Nephron (organoid): Measurements from ENCODE around the gene APOO.

ENCODE experiments used
- H3K27ac Mint-ChIP-seq, 3 experiments: 2 replicates each; pipeline ENCODE4 v1.8.0; 2020; ENCODE audit warnings: mixed read lengths in 3 of 3, mild to moderate bottlenecking in 2 of 3, moderate library complexity in 1 of 3
- H3K27me3 Mint-ChIP-seq: 2 replicates; pipeline ENCODE4 v1.8.0; 2021; ENCODE audit warnings: low read depth, mild to moderate bottlenecking, moderate library complexity, mixed read lengths
- H3K36me3 Mint-ChIP-seq: 2 replicates; pipeline ENCODE4 v1.8.0; 2020; ENCODE audit warnings: low read depth, mixed read lengths
- H3K4me1 Mint-ChIP-seq: 2 replicates; pipeline ENCODE4 v1.8.0; 2020; ENCODE audit warnings: mixed read lengths
- H3K4me3 Mint-ChIP-seq, 3 experiments: 2 replicates each; pipeline ENCODE4 v1.8.0; 2020; ENCODE audit warnings: mild to moderate bottlenecking in 3 of 3, mixed read lengths in 3 of 3, moderate library complexity in 2 of 3
- H3K9me3 Mint-ChIP-seq: 2 replicates; pipeline ENCODE4 v1.8.0; 2020; ENCODE audit warnings: mixed read lengths
- CTCF ChIP-seq, 3 experiments: fragments of 200-600 bp; sonication (generic); IDR thresholded peaks; one replicate each; pipeline ENCODE4 v1.5.0; 2021; ENCODE audit warnings: antibody characterized with exemption in 3 of 3; ENCODE audit not compliant: unreplicated experiment in 3 of 3

The APOO gene

GRCh38 chrX:23826216-23826615, 81.5 kb downstream of the APOO start:
- no peaks in the 10 kb centered on the region for H3K4me1 Mint-ChIP-seq
- no peak overlapping the region for H3K4me3 Mint-ChIP-seq
- no peak for TF ChIP-seq CTCF (IDR thresholded peaks at IDR 0.05; ENCODE audit: unreplicated experiment in 3 of 3)
- H3K27me3 Mint-ChIP-seq = no peaks in the 10 kb centered on the region
- H3K9me3 Mint-ChIP-seq = no peaks in the 10 kb centered on the region
- peak overlapping the region in 1 of 3 experiments; percentile 13 for H3K27ac Mint-ChIP-seq
- H3K36me3 Mint-ChIP-seq = peaks cover 5% of the 10 kb centered on the region

GRCh38 chrX:23825675-23826074, 82.1 kb downstream of the APOO start:
- H3K36me3 Mint-ChIP-seq = peaks cover 5% of the 10 kb centered on the region
- no peak overlapping the region for H3K4me3 Mint-ChIP-seq
- no peak overlapping the region for H3K27ac Mint-ChIP-seq
- no peaks in the 10 kb centered on the region for H3K9me3 Mint-ChIP-seq
- no peaks in the 10 kb centered on the region for H3K4me1 Mint-ChIP-seq
- no peaks in the 10 kb centered on the region for H3K27me3 Mint-ChIP-seq
- no peak for TF ChIP-seq CTCF (IDR thresholded peaks at IDR 0.05; ENCODE audit: unreplicated experiment in 3 of 3)

- no peaks in the 10 kb centered on the region for H3K4me1 Mint-ChIP-seq
- peaks cover 5% of the 10 kb centered on the region for H3K36me3 Mint-ChIP-seq
- no peak overlapping the region for H3K4me3 Mint-ChIP-seq
- H3K27me3 Mint-ChIP-seq = no peaks in the 10 kb centered on the region
- TF ChIP-seq CTCF (IDR thresholded peaks at IDR 0.05; ENCODE audit: unreplicated experiment in 3 of 3) = no peak
- H3K9me3 Mint-ChIP-seq = no peaks in the 10 kb centered on the region
- peak overlapping the region in 1 of 3 experiments; percentile 90 for H3K27ac Mint-ChIP-seq
Measured at GRCh38 chrX:23822841-23823240, 84.9 kb downstream of the APOO start.

- H3K4me1 Mint-ChIP-seq = no peaks in the 10 kb centered on the region
- TF ChIP-seq CTCF (IDR thresholded peaks at IDR 0.05; ENCODE audit: unreplicated experiment in 3 of 3) = no peak
- peaks cover 5% of the 10 kb centered on the region for H3K36me3 Mint-ChIP-seq
- H3K27me3 Mint-ChIP-seq = no peaks in the 10 kb centered on the region
- no peak overlapping the region for H3K4me3 Mint-ChIP-seq
- H3K9me3 Mint-ChIP-seq = no peaks in the 10 kb centered on the region
- H3K27ac Mint-ChIP-seq = peak overlapping the region in 2 of 3 experiments; percentile 73 to 90
Measured at GRCh38 chrX:23822397-23822796, 85.3 kb downstream of the APOO start.

GRCh38 chrX:23821847-23822246, 85.9 kb downstream of the APOO start:
- peak overlapping the region in 2 of 3 experiments; percentile 73 to 90 for H3K27ac Mint-ChIP-seq

More at GRCh38 chrX:23821847-23822246, 85.9 kb downstream of the APOO start:
- no peaks in the 10 kb centered on the region for H3K27me3 Mint-ChIP-seq
- peaks cover 5% of the 10 kb centered on the region for H3K36me3 Mint-ChIP-seq
- H3K9me3 Mint-ChIP-seq = no peaks in the 10 kb centered on the region
- no peaks in the 10 kb centered on the region for H3K4me1 Mint-ChIP-seq
- TF ChIP-seq CTCF (IDR thresholded peaks at IDR 0.05; ENCODE audit: unreplicated experiment in 3 of 3) = no peak
- no peak overlapping the region for H3K4me3 Mint-ChIP-seq
